RWPE2 (cell line): ENCODE results near the gene TMEM245.
A peak's percentile ranks its signal among the peaks of the same experiment; 100 is the strongest.

ENCODE experiments used
- ATAC-seq: fragments of 200-7000 bp; cut with Tn5 transposase; 3 replicates; pipeline ENCODE4 v1.9.1; 2021; ENCODE audit warnings: low read depth
- DNase-seq: peaks from one replicate; pipeline ENCODE4 v3.0.0-alpha.2; 2020; ENCODE audit warnings: low spot score
- H3K27ac ChIP-seq: fragments of 450-650 bp; 2 replicates; pipeline ENCODE4 v1.5.1; 2017; ENCODE audit warnings: mild to moderate bottlenecking; ENCODE audit not compliant: poor library complexity, severe bottlenecking
- H3K27me3 ChIP-seq: fragments of 250-450 bp; sonication (Bioruptor Pico); 2 replicates; pipeline ENCODE4 v1.5.1; 2021; ENCODE audit warnings: mild to moderate bottlenecking, moderate library complexity; ENCODE audit not compliant: insufficient read depth, poor library complexity, severe bottlenecking
- H3K36me3 ChIP-seq: fragments of 250-450 bp; sonication (Bioruptor Pico); 2 replicates; pipeline ENCODE4 v1.5.1; 2020; ENCODE audit warnings: low read depth, mild to moderate bottlenecking, moderate library complexity
- H3K4me1 ChIP-seq: fragments of 250-450 bp; sonication (Bioruptor Pico); 2 replicates; pipeline ENCODE4 v1.5.1; 2021; ENCODE audit warnings: mild to moderate bottlenecking, moderate library complexity; ENCODE audit not compliant: insufficient read depth, poor library complexity, severe bottlenecking
- H3K4me3 ChIP-seq: fragments of 250-450 bp; sonication (Bioruptor Pico); 2 replicates; pipeline ENCODE4 v1.5.1; 2021; ENCODE audit warnings: mild to moderate bottlenecking, moderate library complexity; ENCODE audit not compliant: severe bottlenecking
- H3K9me3 ChIP-seq: fragments of 250-450 bp; sonication (Bioruptor Pico); 2 replicates; pipeline ENCODE4 v1.5.1; 2021; ENCODE audit warnings: mild to moderate bottlenecking, moderate library complexity; ENCODE audit not compliant: severe bottlenecking
- CTCF ChIP-seq: fragments of 450-650 bp; IDR thresholded peaks from one replicate; pipeline ENCODE4 v1.5.1; 2017; ENCODE audit warnings: mild to moderate bottlenecking, moderate library complexity; ENCODE audit not compliant: poor library complexity, severe bottlenecking

The TMEM245 gene

DNA sequence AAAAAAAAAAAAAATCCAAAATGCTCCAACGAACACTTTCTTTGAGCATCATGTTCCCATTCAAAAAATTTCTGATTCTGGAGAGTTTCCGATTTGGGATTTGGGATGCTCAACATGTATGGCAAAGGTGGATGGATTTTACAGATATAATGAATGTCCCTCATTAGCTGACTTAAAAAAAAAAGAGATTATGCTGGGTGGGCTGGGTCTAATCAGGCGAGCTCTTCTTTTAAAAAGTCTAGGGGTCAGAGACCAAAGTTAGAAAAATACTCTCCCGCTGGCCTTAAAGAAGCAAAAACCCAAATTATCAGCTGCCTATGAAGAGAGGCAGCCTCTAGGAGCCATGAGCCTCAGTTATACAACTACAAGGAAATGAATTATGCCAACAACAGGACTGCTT is 91.3 kb downstream of the TMEM245 start:
- Histone ChIP-seq H3K27ac (no peak overlapping the region), H3K4me1 (peaks cover 10% of the 10 kb centered on the region), H3K9me3 (no peaks in the 10 kb centered on the region), H3K4me3 (no peak overlapping the region), H3K27me3 (no peaks in the 10 kb centered on the region), H3K36me3 (peaks cover 33% of the 10 kb centered on the region)
- no peak for TF ChIP-seq CTCF
- ATAC-seq (no peak), DNase-seq (no peak)

DNA sequence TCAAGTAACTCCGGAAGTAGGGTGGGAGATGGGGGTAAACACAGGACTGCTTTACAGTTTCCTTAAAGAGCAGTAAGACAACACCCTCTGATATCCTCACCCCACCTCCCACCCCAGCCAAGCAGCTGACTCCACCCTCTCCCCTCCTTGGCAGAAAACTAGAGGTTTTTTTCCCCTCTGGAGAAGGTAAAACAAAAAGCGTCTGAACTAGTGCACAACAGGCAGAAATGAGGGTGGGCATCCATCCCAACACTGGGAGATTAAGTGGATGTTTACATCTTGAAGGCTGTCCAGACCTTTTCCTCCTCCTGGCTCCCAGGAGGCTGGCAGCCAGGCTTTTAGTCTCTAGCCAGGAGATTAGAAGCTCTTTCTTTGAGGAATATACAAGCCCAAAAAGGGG is 92.6 kb downstream of the TMEM245 start:
- no peak overlapping the region for H3K27ac ChIP-seq
- no peak overlapping the region for H3K4me3 ChIP-seq
- H3K9me3 ChIP-seq = no peaks in the 10 kb centered on the region
- H3K4me1 ChIP-seq = peaks cover 21% of the 10 kb centered on the region
- H3K36me3 ChIP-seq = peaks cover 29% of the 10 kb centered on the region
- ATAC-seq (no peak), DNase-seq (no peak)
- H3K27me3 ChIP-seq = no peaks in the 10 kb centered on the region
- TF ChIP-seq CTCF = no peak

DNA sequence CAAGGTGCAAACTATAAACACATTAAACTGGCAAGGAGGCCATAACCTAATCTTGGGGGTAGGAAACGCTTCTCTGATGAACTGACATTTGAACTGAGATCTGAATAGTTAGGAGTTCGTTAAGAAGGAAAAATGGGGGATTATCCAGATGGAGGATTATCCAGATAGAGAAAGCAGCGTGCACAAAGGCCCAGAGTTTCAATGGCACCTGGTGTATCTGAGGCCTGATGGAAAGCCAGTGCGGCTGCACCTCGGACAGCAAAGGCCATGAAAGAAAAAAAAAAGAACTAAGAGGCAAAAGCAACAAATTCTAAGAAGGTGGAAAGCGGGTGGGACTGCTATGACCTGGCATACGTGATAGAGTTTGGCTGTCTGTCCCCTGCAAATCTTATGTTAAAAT is 93.4 kb downstream of the TMEM245 start:
- Histone ChIP-seq H3K27me3 (no peaks in the 10 kb centered on the region), H3K9me3 (no peaks in the 10 kb centered on the region), H3K27ac (no peak overlapping the region), H3K36me3 (peaks cover 26% of the 10 kb centered on the region), H3K4me1 (peaks cover 15% of the 10 kb centered on the region), H3K4me3 (no peak overlapping the region)
- DNase-seq (no peak), ATAC-seq (no peak)
- TF ChIP-seq CTCF = no peak

- no peak for DNase-seq
These were observed 96.9 kb downstream of the TMEM245 start for GRCh38 chr9:109022873-109023272.

More at GRCh38 chr9:109022873-109023272, 96.9 kb downstream of the TMEM245 start:
- ATAC-seq = peak; percentile 79
- no peaks in the 10 kb centered on the region for H3K9me3 ChIP-seq
- peaks cover 37% of the 10 kb centered on the region for H3K36me3 ChIP-seq
- no peaks in the 10 kb centered on the region for H3K27me3 ChIP-seq
- peaks cover 12% of the 10 kb centered on the region for H3K4me1 ChIP-seq
- peak overlapping the region; percentile 40 for H3K27ac ChIP-seq
- H3K4me3 ChIP-seq = no peak overlapping the region
- no peak for TF ChIP-seq CTCF
